H9 (cell line): Measurements from ENCODE around the gene LGSN. TPM values are rescaled to one million over a fixed set of nuclear protein-coding genes. Genes with fewer than 3 reads are reported as not detected.

Source experiments
- DNase-seq: peaks from one replicate; pipeline ENCODE4 v3.0.0-alpha.2; 2017
- H2AFZ ChIP-seq: one replicate; pipeline ENCODE4 v1.6.1; 2013; ENCODE audit warnings: mild to moderate bottlenecking, low read length, control low read depth, moderate library complexity
- H2AK5ac ChIP-seq: 2 replicates; pipeline ENCODE4 v1.6.1; 2013; ENCODE audit warnings: low read length, control low read depth, mixed read lengths; ENCODE audit not compliant: insufficient read length
- H2BK120ac ChIP-seq: one replicate; pipeline ENCODE4 v1.6.1; 2013; ENCODE audit warnings: low read depth, mild to moderate bottlenecking, low read length, control low read depth, inconsistent platforms; ENCODE audit not compliant: poor library complexity, severe bottlenecking
- H2BK12ac ChIP-seq: 2 replicates; pipeline ENCODE4 v1.6.1; 2013; ENCODE audit warnings: low read length, control low read depth, mixed read lengths, low read depth; ENCODE audit not compliant: insufficient read length
- H2BK15ac ChIP-seq: 2 replicates; pipeline ENCODE4 v1.6.1; 2013; ENCODE audit warnings: low read depth, low read length, control low read depth
- H2BK20ac ChIP-seq: one replicate; pipeline ENCODE4 v1.6.1; 2013; ENCODE audit warnings: low read depth, mild to moderate bottlenecking, low read length, control low read depth, inconsistent platforms; ENCODE audit not compliant: poor library complexity, severe bottlenecking
- H2BK5ac ChIP-seq: 2 replicates; pipeline ENCODE4 v1.6.1; 2013; ENCODE audit warnings: low read length, control low read depth, mixed read lengths; ENCODE audit not compliant: insufficient read length
- H3K14ac ChIP-seq: 2 replicates; pipeline ENCODE4 v1.6.1; 2013; ENCODE audit warnings: low read length, control low read depth; ENCODE audit not compliant: insufficient read depth
- H3K18ac ChIP-seq: 2 replicates; pipeline ENCODE4 v1.6.1; 2013; ENCODE audit warnings: low read depth, mild to moderate bottlenecking, mixed read lengths, low read length, control low read depth; ENCODE audit not compliant: insufficient read length
- H3K23ac ChIP-seq: 2 replicates; pipeline ENCODE4 v1.6.1; 2013; ENCODE audit warnings: low read length, control low read depth, mixed read lengths, low read depth; ENCODE audit not compliant: insufficient read length
- H3K23me2 ChIP-seq: 2 replicates; pipeline ENCODE4 v1.6.1; 2013; ENCODE audit warnings: low read depth, mild to moderate bottlenecking, mixed read lengths, low read length, control low read depth; ENCODE audit not compliant: insufficient read length, poor library complexity, severe bottlenecking
- H3K27ac ChIP-seq: 2 replicates; pipeline ENCODE4 v1.5.1; 2013; ENCODE audit warnings: low read length, control low read depth, mixed read lengths, low read depth; ENCODE audit not compliant: insufficient read length
- H3K27me3 ChIP-seq: 2 replicates; pipeline ENCODE4 v1.6.1; 2013; ENCODE audit warnings: low read length, control low read depth, inconsistent platforms; ENCODE audit not compliant: insufficient read depth
- H3K4ac ChIP-seq: 2 replicates; pipeline ENCODE4 v1.6.1; 2013; ENCODE audit warnings: low read depth, mild to moderate bottlenecking, control low read depth, inconsistent platforms, low read length, moderate library complexity
- H3K4me1 ChIP-seq: 2 replicates; pipeline ENCODE4 v1.6.1; 2013; ENCODE audit warnings: low read length, control low read depth, inconsistent platforms; ENCODE audit not compliant: insufficient read depth
- H3K4me2 ChIP-seq: 2 replicates; pipeline ENCODE4 v1.6.1; 2013; ENCODE audit warnings: low read length, control low read depth, mixed read lengths; ENCODE audit not compliant: insufficient read length, insufficient read depth
- H3K56ac ChIP-seq: 2 replicates; pipeline ENCODE4 v1.6.1; 2013; ENCODE audit warnings: low read depth, mild to moderate bottlenecking, mixed read lengths, low read length, control low read depth; ENCODE audit not compliant: insufficient read length
- H3K79me1 ChIP-seq: 2 replicates; pipeline ENCODE4 v1.6.1; 2013; ENCODE audit warnings: low read depth, mild to moderate bottlenecking, moderate library complexity, low read length, control low read depth, inconsistent platforms; ENCODE audit not compliant: insufficient read depth, poor library complexity, severe bottlenecking
- H3K79me2 ChIP-seq: 2 replicates; pipeline ENCODE4 v1.6.1; 2013; ENCODE audit warnings: low read length, control low read depth, inconsistent platforms; ENCODE audit not compliant: insufficient read depth
- H3K9ac ChIP-seq: 2 replicates; pipeline ENCODE4 v1.6.1; 2013; ENCODE audit warnings: low read length, control low read depth, mixed read lengths; ENCODE audit not compliant: insufficient read length; ENCODE audit errors: extremely low read depth
- H3K9me3 ChIP-seq: one replicate; pipeline ENCODE4 v1.6.1; 2013; ENCODE audit warnings: low read depth, low read length, inconsistent platforms; ENCODE audit not compliant: control insufficient read depth
- H3T11ph ChIP-seq: one replicate; pipeline ENCODE4 v1.6.1; 2013; ENCODE audit warnings: mild to moderate bottlenecking, low read length, control low read depth, inconsistent platforms
- H4K20me1 ChIP-seq: one replicate; pipeline ENCODE4 v1.6.1; 2013; ENCODE audit not compliant: control insufficient read depth, insufficient read length, insufficient read depth
- H4K5ac ChIP-seq: 2 replicates; pipeline ENCODE4 v1.6.1; 2013; ENCODE audit warnings: low read depth, mild to moderate bottlenecking, mixed read lengths, low read length, control low read depth; ENCODE audit not compliant: insufficient read length
- H4K8ac ChIP-seq: replicated peaks from 2 replicates; pipeline ENCODE4 v1.6.1; 2013; ENCODE audit warnings: low read length, control low read depth, mixed read lengths, low read depth; ENCODE audit not compliant: insufficient read length
- H4K91ac ChIP-seq: 2 replicates; pipeline ENCODE4 v1.6.1; 2013; ENCODE audit warnings: low read depth, mild to moderate bottlenecking, moderate library complexity, mixed read lengths, low read length, control low read depth; ENCODE audit not compliant: insufficient read length
- H3K27ac Mint-ChIP-seq, 3 experiments: 2 replicates in 2 of 3; 3 replicates in 1 of 3; pipeline ENCODE4 v1.8.0; 2020 to 2021; ENCODE audit warnings: mixed read lengths in 3 of 3, mild to moderate bottlenecking in 1 of 3, moderate library complexity in 1 of 3
- H3K27me3 Mint-ChIP-seq: 2 replicates; pipeline ENCODE4 v1.8.0; 2021; ENCODE audit warnings: low read depth, mild to moderate bottlenecking, moderate library complexity, mixed read lengths
- H3K36me3 Mint-ChIP-seq, 3 experiments: 2 replicates in 2 of 3; 3 replicates in 1 of 3; pipeline ENCODE4 v1.8.0; 2020 to 2021; ENCODE audit warnings: low read depth in 3 of 3, mixed read lengths in 3 of 3; ENCODE audit not compliant: insufficient read depth in 1 of 3
- H3K4me1 Mint-ChIP-seq, 2 experiments: 2 replicates each; pipeline ENCODE4 v1.8.0; 2020; ENCODE audit warnings: mixed read lengths in 2 of 2
- H3K4me3 Mint-ChIP-seq, 2 experiments: 2 replicates in 1 of 2; 3 replicates in 1 of 2; pipeline ENCODE4 v1.8.0; 2020 to 2021; ENCODE audit warnings: mild to moderate bottlenecking in 2 of 2, mixed read lengths in 2 of 2, moderate library complexity in 1 of 2
- H3K9me3 Mint-ChIP-seq, 2 experiments: 2 replicates in 1 of 2; 3 replicates in 1 of 2; pipeline ENCODE4 v1.8.0; 2020; ENCODE audit warnings: mild to moderate bottlenecking in 2 of 2, mixed read lengths in 2 of 2, moderate library complexity in 1 of 2
- CTCF ChIP-seq: fragments of 200-600 bp; sonication (generic); conservative IDR thresholded peaks from 3 replicates; pipeline ENCODE4 v1.8.0; 2021; ENCODE audit warnings: antibody characterized with exemption, mild to moderate bottlenecking
- total RNA-seq: library from RNA; stranded (reverse); gene quantifications from 2 replicates; pipeline ENCODE4 v1.2.1, GENCODE V29; 2021

LGSN gene
- total RNA-seq, 1 experiment from 2014 or later: 0.13 TPM

DNA sequence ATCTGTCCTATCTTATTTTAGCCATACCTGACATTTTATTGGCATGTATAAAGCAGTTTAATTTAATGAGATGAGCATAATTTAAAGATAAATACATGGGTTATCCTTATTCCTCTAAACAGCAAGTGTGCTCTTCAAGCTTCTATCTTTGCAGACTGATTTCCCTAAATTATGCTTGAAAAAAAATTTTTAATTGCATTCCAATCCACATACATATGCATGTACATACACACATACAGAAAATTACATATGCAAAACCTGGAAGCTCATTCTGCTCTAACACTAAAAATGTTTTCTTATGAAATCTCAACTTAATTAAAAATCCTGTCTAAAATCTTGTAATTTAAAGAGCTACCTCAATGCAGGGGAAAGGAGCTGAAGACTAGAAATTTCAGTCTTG, 73.2 kb downstream of the LGSN start:
- Histone ChIP-seq H2BK15ac (no peak overlapping the region), H3T11ph (no peak overlapping the region), H3K4ac (no peak overlapping the region), H2BK20ac (no peak overlapping the region), H2BK5ac (no peak overlapping the region), H3K9ac (no peak overlapping the region), H4K8ac (no peak overlapping the region), H4K91ac (no peak overlapping the region), H3K56ac (no peak overlapping the region), H3K27ac (no peak overlapping the region), H3K79me1 (no peaks in the 10 kb centered on the region), H2BK12ac (no peak overlapping the region), H2BK120ac (no peak overlapping the region), H3K23me2 (no peaks in the 10 kb centered on the region), H4K5ac (no peak overlapping the region), H4K20me1 (no peaks in the 10 kb centered on the region), H3K23ac (no peak overlapping the region), H3K4me1 (no peaks in the 10 kb centered on the region), H3K4me2 (no peak overlapping the region), H3K14ac (no peak overlapping the region), H3K9me3 (no peaks in the 10 kb centered on the region), H3K79me2 (no peaks in the 10 kb centered on the region), H3K27me3 (no peaks in the 10 kb centered on the region), H2AK5ac (no peak overlapping the region), H3K18ac (no peak overlapping the region), H2AFZ (no peak overlapping the region)
- H3K4me1 Mint-ChIP-seq: no peaks in the 10 kb centered on the region
- H3K36me3 Mint-ChIP-seq: no peaks in the 10 kb centered on the region
- H3K4me3 Mint-ChIP-seq: no peak overlapping the region
- no peaks in the 10 kb centered on the region for H3K9me3 Mint-ChIP-seq
- H3K27me3 Mint-ChIP-seq: no peaks in the 10 kb centered on the region
- no peak for TF ChIP-seq CTCF
- H3K27ac Mint-ChIP-seq: no peak overlapping the region
- no peak for DNase-seq
